ENCODE results near the gene FREM3. TPM values are rescaled to one million over a fixed set of nuclear protein-coding genes. Genes with fewer than 3 reads are reported as not detected.

FREM3 gene
- total RNA-seq, 1 experiment from 2014 or later, result 0.15 TPM

- DNase-seq (ENCODE audit: low spot score) (no peak), ATAC-seq (peak; percentile 6; the same call in 1 of the 2 replicates)
- peaks cover 8% of the 10 kb centered on the region for H3K9me3 Mint-ChIP-seq
- 0 out of 2 replicates have a peak, but pooled peaks have one; percentile 45 for TF ChIP-seq MAX (CRISPR knock-in tag; IDR thresholded peaks at IDR 0.05)
- TF ChIP-seq ETV6 (CRISPR knock-in tag; IDR thresholded peaks at IDR 0.05), result 0 out of 2 replicates have a peak, but pooled peaks have one; percentile 0
- TF ChIP-seq CTCF (IDR thresholded peaks at IDR 0.05), result no peak
- TF ChIP-seq USF2 (CRISPR knock-in tag; IDR thresholded peaks at IDR 0.05), result no peak
- TF ChIP-seq ELF4 (CRISPR knock-in tag; IDR thresholded peaks at IDR 0.05; ENCODE audit: low read depth), result no peak
- POLR2A ChIA-PET, result interaction anchor here (1.1 to 1.5 kb wide), 2 partner anchors 46 to 222 kb away, joined by 3 to 5 read pairs; partner anchors contain the start of gene SMARCA5
- 0 out of 2 replicates have a peak, but pooled peaks cover 5% of the 10 kb centered on the region for H3K36me3 Mint-ChIP-seq
- H3K27me3 Mint-ChIP-seq (ENCODE audit: low read depth), result peaks cover 18% of the 10 kb centered on the region
- H3K4me1 Mint-ChIP-seq, result peaks cover 9% of the 10 kb centered on the region
- no peak overlapping the region for H3K27ac Mint-ChIP-seq
- CTCF ChIA-PET, result interaction anchor here (0.8 to 3.4 kb wide), 12 partner anchors 10 to 421 kb away, joined by 3 to 51 read pairs (median 4); no protein-coding TSS in a partner anchor
- peak overlapping the region; percentile 83 for H3K4me3 Mint-ChIP-seq
These were observed 140.7 kb downstream of the FREM3 start for GRCh38 chr4:143559757-143560147.

GRCh38 chr4:143558823-143559756, 141.4 kb downstream of the FREM3 start:
- H3K27me3 Mint-ChIP-seq (ENCODE audit: low read depth), result peaks cover 18% of the 10 kb centered on the region
- H3K4me1 Mint-ChIP-seq, result peaks cover 9% of the 10 kb centered on the region
- POLR2A ChIA-PET, result interaction anchor here (1.1 to 1.9 kb wide), 3 partner anchors 23 to 221 kb away, joined by 3 to 7 read pairs (median 5); partner anchors contain the start of gene SMARCA5
- peak overlapping the region; percentile 83 for H3K4me3 Mint-ChIP-seq
- CTCF ChIA-PET, result interaction anchor here (0.6 to 3.4 kb wide), 22 partner anchors 9 to 537 kb away, joined by 3 to 51 read pairs (median 4); partner anchors contain the start of genes FREM3 and SMARCA5
- ATAC-seq (peak; percentile 98), DNase-seq (ENCODE audit: low spot score) (peak; percentile 86)
- peaks cover 8% of the 10 kb centered on the region for H3K9me3 Mint-ChIP-seq
- 0 out of 2 replicates have a peak, but pooled peaks cover 5% of the 10 kb centered on the region for H3K36me3 Mint-ChIP-seq
- H3K27ac Mint-ChIP-seq, result peak overlapping the region; percentile 94
- no peak for TF ChIP-seq ZNF281 (CRISPR knock-in tag; IDR thresholded peaks at IDR 0.05)
- TF ChIP-seq E2F5 (CRISPR knock-in tag; IDR thresholded peaks at IDR 0.05), result no peak
- TF ChIP-seq STAT6 (CRISPR knock-in tag; conservative IDR thresholded peaks at IDR 0.05; ENCODE audit: low read depth), result no peak
- TF ChIP-seq SMAD4 (CRISPR knock-in tag; IDR thresholded peaks at IDR 0.05), result no peak
- TF ChIP-seq SP1 (CRISPR knock-in tag; conservative IDR thresholded peaks at IDR 0.05), result 0 out of 2 replicates have a peak, but pooled peaks have one; percentile 29
- peak; percentile 67; the same call in 1 of the 2 replicates for TF ChIP-seq TEAD1 (CRISPR knock-in tag; IDR thresholded peaks at IDR 0.05)
- 0 out of 2 replicates have a peak, but pooled peaks have one; percentile 8 for TF ChIP-seq E2F1 (CRISPR knock-in tag; IDR thresholded peaks at IDR 0.05)
- TF ChIP-seq ZNF232 (CRISPR knock-in tag; IDR thresholded peaks at IDR 0.05), result no peak
- peak; percentile 36; the same call in 1 of the 2 replicates for TF ChIP-seq FOXK1 (CRISPR knock-in tag; IDR thresholded peaks at IDR 0.05)
- TF ChIP-seq ETV6 (CRISPR knock-in tag; IDR thresholded peaks at IDR 0.05), result 0 out of 2 replicates have a peak, but pooled peaks have one; percentile 10
- TF ChIP-seq AFF4 (CRISPR knock-in tag; IDR thresholded peaks at IDR 0.05; ENCODE audit: borderline replicate concordance), result no peak
- TF ChIP-seq CBFB (CRISPR knock-in tag; IDR thresholded peaks at IDR 0.05; ENCODE audit: low read depth), result no peak
